Cardiac fibroblast (primary cell): ENCODE data around the gene B3GALT4.
A peak's percentile ranks its signal among the peaks of the same experiment; 100 is the strongest.
"Not testable (repeated sequence)": the region's sequence is repeated elsewhere in the genome, so short reads cannot be mapped to it uniquely, and the experiment has no call there.

Experiments
- DNase-seq, 2 donors: peaks; one replicate each; pipeline versions ENCODE4 v3.0.0 to v3.0.0-alpha.2; 2010; ENCODE audit warnings: low read depth in 2 of 2
- H3K4me3 ChIP-seq, 2 donors: replicated peaks in 1 of 2; 1 replicate in 1 of 2; 2 replicates in 1 of 2; pipeline ENCODE4 v1.5.1; 2011; ENCODE audit warnings: low read depth in 2 of 2, low read length in 2 of 2, mild to moderate bottlenecking in 2 of 2, moderate library complexity in 1 of 2
- CTCF ChIP-seq: IDR thresholded peaks from one replicate; pipeline ENCODE4 v1.5.1; 2011; ENCODE audit warnings: low read depth, mild to moderate bottlenecking, low read length, inconsistent platforms

Gene B3GALT4

GRCh38 chr6:33277663-33278391 is 904 bp downstream of the B3GALT4 start:
- no peak for DNase-seq
- TF ChIP-seq CTCF = no peak
- H3K4me3 ChIP-seq = peak overlapping the region; percentile 46 to 58

GRCh38 chr6:33278392-33278741 is 1.4 kb downstream of the B3GALT4 start:
- no peak for TF ChIP-seq CTCF
- no peak overlapping the region for H3K4me3 ChIP-seq
- no peak for DNase-seq

GRCh38 chr6:33278810-33279209 is 1.9 kb downstream of the B3GALT4 start:
- H3K4me3 ChIP-seq = no peak overlapping the region
- DNase-seq = no peak
- no peak for TF ChIP-seq CTCF

DNA sequence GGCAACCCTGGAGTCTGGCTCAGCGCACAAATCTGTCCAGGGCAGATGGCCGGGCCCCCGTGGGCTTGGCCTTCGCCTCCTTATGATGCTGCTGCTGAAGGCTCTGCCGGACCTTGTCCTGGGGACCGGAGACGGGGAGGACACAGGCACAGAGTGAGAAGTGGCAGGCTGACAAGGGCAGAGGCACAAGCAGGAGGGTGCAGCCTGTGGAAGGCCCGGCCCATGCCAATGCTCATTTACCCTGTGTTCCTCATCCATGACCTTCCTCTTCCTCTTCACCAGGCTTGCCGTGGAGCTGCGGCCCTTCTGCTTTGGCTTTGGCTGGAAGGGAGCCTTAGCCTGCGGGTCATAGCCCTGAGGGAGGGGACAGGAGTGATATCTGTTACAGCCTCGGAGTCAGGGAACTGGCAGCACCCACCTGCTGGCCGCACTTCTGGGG is 2.4 kb downstream of the B3GALT4 start:
- DNase-seq = no peak
- H3K4me3 ChIP-seq = no peak overlapping the region

GRCh38 chr6:33279971-33280511 is 3.1 kb downstream of the B3GALT4 start:
- DNase-seq = peak; percentile 53 to 58
- no peak overlapping the region for H3K4me3 ChIP-seq
- peak; percentile 66 for TF ChIP-seq CTCF

More for the DNA sequence above, 2.4 kb downstream of the B3GALT4 start:
- TF ChIP-seq CTCF = no peak

DNA sequence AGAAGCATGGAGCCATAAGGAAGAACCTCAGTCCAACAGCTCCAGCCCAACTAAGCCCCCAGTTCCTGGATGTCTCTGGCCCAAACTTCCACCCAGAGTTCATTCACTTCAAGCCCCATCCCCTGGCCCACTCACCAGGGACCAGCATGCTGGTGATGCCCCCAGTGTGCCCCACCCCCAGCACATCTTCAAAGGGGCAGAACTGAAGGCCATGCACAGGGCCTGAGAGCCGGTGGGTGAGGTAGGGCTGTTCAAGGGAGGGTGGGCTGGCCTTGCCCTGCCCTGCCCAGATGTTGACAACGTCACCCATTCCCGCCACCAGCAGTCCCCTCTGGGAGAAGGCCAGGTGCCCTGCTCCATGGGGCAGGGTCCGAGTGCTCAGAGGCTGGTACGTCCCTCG is 3.6 kb downstream of the B3GALT4 start:
- TF ChIP-seq CTCF = no peak
- H3K4me3 ChIP-seq = no peak overlapping the region
- DNase-seq = no peak

- not testable (repeated sequence) for H3K4me3 ChIP-seq, DNase-seq
These were observed 8.3 kb downstream of the B3GALT4 start for GRCh38 chr6:33285214-33285613.
